LHCN-M2 (cell line): Measurements from ENCODE around the gene HES4. TPM values are rescaled to one million over a fixed set of nuclear protein-coding genes. Genes with fewer than 3 reads are reported as not detected.
"Not testable (repeated sequence)": the region's sequence is repeated elsewhere in the genome, so short reads cannot be mapped to it uniquely, and the experiment has no call there.

Experiments used
- DNase-seq: peaks from one replicate; pipeline ENCODE4 v3.0.0-alpha.2; 2012; ENCODE audit warnings: low read depth
- total RNA-seq: library from RNA; depleted of rRNA; stranded (reverse); fragments of >200 nt; gene quantifications from 2 replicates; pipeline ENCODE4 v1.2.3, GENCODE V29; 2014

Gene HES4
- total RNA-seq, 1 experiment from 2014 or later = 2.9 TPM

DNA sequence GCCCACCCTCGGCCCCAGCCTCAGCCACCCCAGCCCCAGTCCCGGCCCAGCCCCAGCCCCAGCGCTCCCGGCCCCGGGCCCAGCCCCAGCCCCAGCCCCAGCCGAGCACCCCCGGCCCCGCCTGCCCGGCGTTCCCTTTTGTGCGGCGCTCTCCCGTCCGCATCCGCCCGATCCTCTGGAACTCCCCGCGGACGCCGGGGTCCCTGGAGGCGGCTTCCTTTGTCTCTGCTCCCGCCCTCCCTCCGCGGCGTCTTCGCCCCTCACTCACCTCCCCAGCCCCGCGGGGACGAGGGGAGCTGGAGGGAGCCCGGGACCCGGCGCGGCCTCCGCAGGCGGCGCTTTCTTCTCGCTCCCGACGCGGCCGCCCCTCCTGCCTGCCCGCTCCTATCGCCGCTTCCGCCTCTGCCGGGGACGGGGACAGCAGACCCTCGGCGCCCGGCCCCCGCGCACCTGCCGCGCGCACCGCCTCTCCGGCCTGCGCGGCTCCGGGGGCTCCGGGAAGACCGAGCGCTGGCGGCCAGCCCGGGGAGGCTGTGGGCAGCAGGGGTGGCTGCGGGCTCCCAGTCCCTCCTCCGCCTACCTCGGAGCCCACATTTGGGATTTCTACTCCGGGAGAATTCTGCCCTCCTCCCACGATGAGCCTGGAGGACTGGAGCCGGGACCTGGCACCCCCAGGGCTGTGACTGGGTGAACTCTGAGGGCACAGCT, 34.0 kb upstream of the HES4 start:
- no peak for DNase-seq

DNA sequence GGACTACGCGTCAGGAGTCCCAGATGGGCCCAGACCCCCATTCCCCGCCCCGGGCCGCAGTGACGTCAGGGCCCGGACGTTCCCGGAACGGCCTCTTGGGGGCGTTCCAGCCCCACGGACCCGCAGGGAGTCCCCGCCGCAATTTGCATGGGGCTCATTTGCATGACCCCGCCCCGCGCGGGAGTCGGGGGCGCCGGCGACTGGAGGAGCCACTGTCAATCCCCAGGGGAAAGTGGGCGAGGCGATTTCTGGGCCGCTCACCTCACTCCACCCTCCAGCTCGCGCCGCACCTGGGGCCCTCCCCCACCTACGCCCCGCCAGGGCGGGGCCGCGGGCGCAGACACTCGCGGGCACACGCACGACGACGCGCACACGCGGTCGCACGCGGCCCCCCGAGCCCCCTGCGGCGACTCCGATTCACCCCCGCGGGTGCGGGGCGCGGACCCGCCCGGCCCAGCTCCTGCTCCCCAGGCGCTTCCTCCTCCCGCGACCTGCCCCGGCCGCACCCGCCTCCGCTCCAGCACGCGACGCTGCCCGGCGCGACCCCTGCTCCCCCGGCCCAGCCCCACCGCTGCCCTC, 33.2 kb upstream of the HES4 start:
- peak; percentile 47 for DNase-seq

GRCh38 chr1:1032424-1032823, 32.5 kb upstream of the HES4 start:
- DNase-seq = no peak

GRCh38 chr1:1031659-1032235, 31.9 kb upstream of the HES4 start:
- DNase-seq = no peak

DNA sequence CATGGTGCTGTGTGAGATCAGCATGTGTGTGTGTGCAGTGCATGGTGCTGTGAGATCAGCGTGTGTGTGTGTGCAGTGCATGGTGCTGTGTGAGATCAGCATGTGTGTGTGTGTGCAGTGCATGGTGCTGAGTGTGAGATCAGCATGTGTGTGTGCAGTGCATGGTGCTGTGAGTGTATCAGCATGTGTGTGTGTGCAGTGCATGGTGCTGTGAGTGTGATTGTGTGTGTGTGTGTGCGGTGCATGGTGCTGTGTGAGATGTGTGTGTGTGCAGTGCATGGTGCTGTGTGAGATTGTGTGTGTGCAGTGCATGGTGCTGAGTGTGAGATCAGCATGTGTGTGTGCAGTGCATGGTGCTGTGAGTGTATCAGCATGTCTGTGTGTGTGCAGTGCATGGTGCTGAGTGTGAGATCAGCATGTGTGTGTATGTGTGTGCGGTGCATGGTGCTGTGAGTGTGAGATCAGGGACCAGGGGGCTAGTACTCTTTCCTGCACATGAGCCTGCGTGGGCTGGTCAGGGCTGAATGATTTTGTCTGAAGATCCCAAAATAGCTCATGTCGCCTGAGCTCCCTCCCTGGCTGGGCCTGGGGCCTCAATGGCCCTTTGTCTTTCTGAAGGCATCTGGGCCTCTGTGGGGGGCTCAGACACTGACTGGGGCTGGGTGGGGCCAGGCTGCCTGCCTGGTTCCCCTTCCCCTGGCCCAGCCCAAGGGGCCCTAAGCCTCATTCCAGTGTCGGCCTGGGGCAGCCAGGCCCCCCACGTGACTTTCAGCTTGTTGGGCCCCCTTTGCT, 31.2 kb upstream of the HES4 start:
- DNase-seq = not testable (repeated sequence)

GRCh38 chr1:1027791-1028190, 27.9 kb upstream of the HES4 start:
- no peak for DNase-seq

DNA sequence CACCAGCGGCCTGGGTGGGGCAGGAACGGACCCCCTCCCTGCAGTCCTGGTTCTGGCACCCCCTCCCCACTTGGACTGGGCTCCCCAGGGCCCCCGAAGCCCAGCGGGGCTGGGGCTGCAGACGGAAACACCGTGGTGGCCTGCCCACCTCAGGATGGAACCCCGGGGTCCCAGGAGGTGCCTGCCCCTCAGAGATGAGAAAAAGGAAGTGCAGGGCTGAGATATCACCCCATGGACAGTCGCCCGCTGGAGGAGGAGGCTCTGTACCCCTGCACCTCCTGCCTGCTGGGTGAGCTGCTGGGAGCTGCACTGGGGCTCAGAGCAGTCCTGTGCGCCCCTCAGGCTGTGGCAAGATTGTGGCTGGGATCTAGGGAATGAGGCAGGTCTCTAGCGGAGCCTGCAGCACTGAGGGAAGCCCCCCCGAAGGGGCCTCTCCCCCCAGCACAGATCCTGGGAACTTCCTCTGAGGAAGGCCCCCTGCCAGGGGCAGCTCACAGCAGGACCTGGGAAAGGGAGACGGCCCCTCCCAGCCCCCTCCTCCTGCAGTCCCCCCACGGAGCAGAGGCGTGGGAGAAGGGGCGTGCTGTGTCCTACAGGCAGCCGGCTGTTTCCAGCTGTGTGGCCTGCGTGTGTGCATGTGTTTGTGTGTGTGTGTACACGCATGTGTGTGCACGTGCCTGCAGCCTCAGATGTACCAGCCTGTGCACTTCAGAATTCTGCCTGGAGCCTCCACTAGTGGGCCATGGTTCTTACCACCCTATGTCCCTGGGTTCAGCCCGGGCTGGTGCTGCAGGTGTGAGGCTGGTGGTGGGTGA, 26.9 kb upstream of the HES4 start:
- DNase-seq = no peak

DNA sequence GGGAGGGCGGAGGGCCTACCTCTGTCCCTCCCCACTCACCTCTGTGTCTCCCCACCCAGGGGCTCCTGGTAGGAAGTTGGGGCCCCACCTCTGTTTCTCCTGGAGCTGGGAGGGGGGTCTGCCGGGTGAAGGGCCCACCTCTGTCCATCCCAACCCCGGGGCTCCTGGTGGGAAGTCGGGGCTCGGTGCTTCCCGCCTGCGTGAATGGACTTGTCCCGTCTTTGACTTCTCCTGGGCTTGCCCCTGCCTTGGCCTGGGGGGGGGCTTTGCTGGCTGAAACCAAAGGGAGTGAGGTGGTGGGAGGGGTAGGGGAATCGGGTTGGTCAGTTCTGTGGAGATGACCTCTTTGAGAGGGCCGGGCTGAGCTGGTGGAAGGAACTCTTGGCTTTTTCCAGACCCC, 25.8 kb upstream of the HES4 start:
- DNase-seq = no peak

GRCh38 chr1:1024771-1025699, 25.1 kb upstream of the HES4 start:
- no peak for DNase-seq

DNA sequence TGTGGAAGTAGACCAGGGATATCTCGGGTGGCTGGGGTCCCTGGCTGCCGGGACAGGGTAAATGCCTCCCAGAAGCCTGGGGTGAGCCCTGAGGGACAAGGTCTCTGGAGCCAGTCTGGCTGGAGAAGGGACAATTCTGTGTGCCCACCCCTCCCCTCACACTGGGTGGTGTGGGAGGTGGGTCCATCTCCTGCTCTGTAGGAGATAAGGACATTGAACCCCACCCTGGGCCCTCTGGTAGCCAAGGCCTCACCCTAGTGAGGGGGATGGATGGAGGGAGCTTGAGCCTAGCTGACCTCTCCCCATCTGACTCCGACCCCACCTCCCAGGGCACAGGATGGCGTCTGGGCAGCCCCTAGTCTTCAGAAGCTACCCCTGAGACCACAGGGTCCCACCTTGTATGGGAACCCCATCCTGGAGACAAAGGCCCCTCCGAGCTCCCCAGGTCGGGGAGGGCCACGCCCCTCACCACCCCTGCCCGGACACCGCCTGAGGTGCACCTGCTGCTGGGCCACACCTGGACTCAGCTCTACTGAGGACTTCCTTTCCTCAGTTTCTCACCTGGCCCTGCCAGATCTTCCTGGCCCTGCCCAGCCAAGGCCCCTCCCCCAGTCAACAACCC, 24.4 kb upstream of the HES4 start:
- no peak for DNase-seq

- no peak for DNase-seq
Observed at GRCh38 chr1:1023700-1024099, 23.8 kb upstream of the HES4 start.

DNA sequence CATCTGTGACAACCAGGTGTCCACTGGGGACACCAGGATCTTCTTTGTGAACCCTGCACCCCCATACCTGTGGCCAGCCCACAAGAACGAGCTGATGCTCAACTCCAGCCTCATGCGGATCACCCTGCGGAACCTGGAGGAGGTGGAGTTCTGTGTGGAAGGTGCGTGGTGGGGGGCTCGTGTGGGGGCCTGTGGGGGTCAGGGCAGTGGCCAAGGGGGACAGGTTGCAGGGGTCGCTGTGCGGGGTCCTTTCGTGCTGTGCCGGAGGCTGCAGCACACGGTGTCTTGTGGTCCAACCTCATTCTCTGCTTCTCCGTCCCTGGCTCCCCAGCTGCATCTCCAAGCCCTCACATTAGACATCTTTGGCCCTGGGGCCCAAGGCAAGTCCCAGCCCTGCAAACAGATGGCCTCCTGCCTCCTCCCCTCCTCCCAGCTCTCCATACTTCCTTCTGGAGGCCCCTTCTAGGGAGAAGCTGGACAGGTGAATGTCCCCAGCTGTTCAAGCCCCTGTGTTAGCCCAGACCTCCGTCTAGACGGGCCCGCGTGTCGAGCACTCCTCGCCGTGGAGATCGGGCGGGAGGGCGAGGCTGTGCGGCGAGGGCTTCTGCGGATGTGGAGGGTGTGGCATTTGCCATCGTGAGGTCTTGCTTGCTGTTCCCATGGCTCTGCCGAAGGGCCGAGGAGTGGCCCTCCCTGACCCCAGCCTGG, 22.6 kb upstream of the HES4 start:
- DNase-seq = no peak

DNA sequence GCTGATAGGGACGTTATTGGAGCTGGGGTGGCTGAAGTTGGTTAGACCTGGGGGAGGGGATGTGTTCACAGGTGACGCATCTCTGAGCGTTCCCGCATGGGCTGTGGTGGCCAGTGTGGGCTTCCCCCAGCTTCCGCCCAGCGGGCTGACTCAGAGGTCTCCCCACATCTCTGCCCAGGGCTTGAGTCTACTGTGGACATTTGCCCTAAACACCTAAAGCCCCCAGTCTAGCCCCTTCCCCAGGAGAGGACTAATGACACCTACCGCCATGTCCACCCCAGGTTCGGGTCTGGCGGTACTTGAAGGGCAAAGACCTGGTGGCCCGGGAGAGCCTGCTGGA, 22.0 kb upstream of the HES4 start:
- no peak for DNase-seq

DNA sequence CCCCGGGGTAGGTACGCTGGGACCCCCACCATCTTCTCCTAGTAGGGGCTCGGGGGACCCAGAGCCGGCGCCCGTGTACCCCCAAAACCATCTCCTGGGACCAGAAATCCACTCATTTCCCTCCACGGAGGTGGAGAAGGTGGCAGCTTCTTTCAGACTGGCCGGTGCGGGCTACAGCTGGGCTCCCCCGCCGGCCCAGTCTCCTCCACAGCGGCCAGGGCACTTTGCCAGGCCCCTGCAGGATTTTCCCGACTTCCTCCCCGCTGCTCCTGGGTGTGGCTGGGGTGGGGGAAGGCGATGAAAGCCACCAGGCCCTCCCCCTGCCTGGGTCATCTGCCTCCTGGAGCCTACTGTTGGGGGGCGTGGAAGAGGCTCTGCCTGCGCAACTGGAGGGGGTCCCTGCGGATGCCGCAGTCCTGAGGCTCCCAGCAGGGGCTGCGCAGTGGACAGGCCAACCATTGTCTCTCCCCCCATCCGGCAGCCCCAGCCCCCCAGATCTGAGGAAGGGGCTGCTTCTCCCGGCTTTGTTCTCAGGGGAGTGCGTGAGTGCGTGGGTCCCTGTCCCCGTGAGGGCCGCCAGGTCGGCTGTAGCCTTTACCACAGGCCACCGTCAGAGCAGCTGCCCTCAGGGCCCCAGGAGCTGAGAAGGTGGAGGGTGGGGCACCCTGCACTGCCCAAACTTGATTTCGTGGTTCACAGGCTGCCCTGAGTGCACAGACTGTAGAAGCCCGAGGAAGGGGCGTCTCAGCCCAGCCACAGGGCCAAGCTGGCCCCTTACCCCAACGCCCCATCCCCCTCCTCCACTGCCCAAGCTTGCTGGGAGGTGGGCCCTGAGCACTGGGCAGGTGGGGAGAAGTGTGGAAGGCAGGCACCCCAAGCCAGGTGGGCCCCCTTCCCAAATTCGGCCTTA, 21.4 kb upstream of the HES4 start:
- DNase-seq = peak; percentile 61

- DNase-seq = no peak
Observed at GRCh38 chr1:1020415-1021009, 20.6 kb upstream of the HES4 start.

DNA sequence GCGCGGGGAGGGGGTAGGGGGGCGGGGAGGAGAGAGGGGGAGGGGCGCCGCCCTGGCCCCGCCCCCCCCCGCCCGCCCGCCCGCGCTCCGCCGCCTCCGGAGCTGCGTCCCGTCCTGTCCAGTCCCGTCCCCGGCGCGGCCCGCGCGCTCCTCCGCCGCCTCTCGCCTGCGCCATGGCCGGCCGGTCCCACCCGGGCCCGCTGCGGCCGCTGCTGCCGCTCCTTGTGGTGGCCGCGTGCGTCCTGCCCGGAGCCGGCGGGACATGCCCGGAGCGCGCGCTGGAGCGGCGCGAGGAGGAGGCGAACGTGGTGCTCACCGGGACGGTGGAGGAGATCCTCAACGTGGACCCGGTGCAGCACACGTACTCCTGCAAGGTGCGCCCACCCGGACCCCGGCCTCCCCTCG, 20.1 kb upstream of the HES4 start, which contains the start of gene AGRN:
Gene AGRN (plus strand): TSS at position 121 of the 405 bp plus-strand sequence. CDS start 53 bp downstream, at position 174.
- no peak for DNase-seq

- DNase-seq = peak; percentile 71
Observed at GRCh38 chr1:1019122-1019999, 19.5 kb upstream of the HES4 start.
